HepG2 (cell line): ENCODE results near the gene B3GALNT1. TPM values are rescaled to one million over a fixed set of nuclear protein-coding genes. Genes with fewer than 3 reads are reported as not detected.

Experiments used
- HNF4A ChIP-seq: sonication (generic); formaldehyde crosslinking; IDR thresholded peaks from 2 replicates; pipeline ENCODE4 v1.4.0; 2020; ENCODE audit warnings: missing genetic modification reagents
- KAT2B ChIP-seq: fragments of 150-350 bp; IDR thresholded peaks from 2 replicates; pipeline ENCODE4 v1.6.1; 2014; ENCODE audit warnings: low read depth, low read length, borderline replicate concordance
- KDM5A ChIP-seq: fragments of 200-600 bp; sonication (generic); IDR thresholded peaks from 2 replicates; pipeline ENCODE4 v1.7.0; 2018; ENCODE audit warnings: antibody characterized with exemption, mild to moderate bottlenecking, low read length, borderline replicate concordance
- MZF1 ChIP-seq: sonication (generic); formaldehyde crosslinking; IDR thresholded peaks from 2 replicates; pipeline ENCODE4 v1.8.1; 2023; ENCODE audit warnings: mild to moderate bottlenecking, missing genetic modification reagents, borderline replicate concordance
- RELA ChIP-seq: sonication (generic); formaldehyde crosslinking; IDR thresholded peaks from 2 replicates; pipeline ENCODE4 v1.4.0; 2020; ENCODE audit warnings: missing genetic modification reagents
- RFX3 ChIP-seq: IDR thresholded peaks from 2 replicates; pipeline ENCODE4 v1.6.1; 2016; ENCODE audit warnings: missing biosample characterization, missing genetic modification reagents
- SAP130 ChIP-seq: IDR thresholded peaks from 2 replicates; pipeline ENCODE4 v1.6.1; 2016; ENCODE audit warnings: low read depth
- SOX5 ChIP-seq: IDR thresholded peaks from 2 replicates; pipeline ENCODE4 v1.6.1; 2016; ENCODE audit warnings: borderline replicate concordance
- ZNF207 ChIP-seq: fragments of 450-650 bp; IDR thresholded peaks from 2 replicates; pipeline ENCODE4 v1.6.1; 2016; ENCODE audit warnings: antibody characterized with exemption, borderline replicate concordance
- ZNF24 ChIP-seq: fragments of 450-650 bp; IDR thresholded peaks from 2 replicates; pipeline ENCODE4 v1.6.1; 2017; ENCODE audit warnings: antibody characterized with exemption, mild to moderate bottlenecking
- ZNF331 ChIP-seq: sonication (generic); formaldehyde crosslinking; IDR thresholded peaks from 2 replicates; pipeline ENCODE4 v1.4.0; 2020; ENCODE audit warnings: missing genetic modification reagents
- ZNF605 ChIP-seq: sonication (generic); formaldehyde crosslinking; IDR thresholded peaks from 2 replicates; pipeline ENCODE4 v1.8.0; 2022; ENCODE audit warnings: mild to moderate bottlenecking, missing genetic modification reagents
- ZNF672 ChIP-seq: sonication (generic); formaldehyde crosslinking; IDR thresholded peaks from 2 replicates; pipeline ENCODE4 v1.8.1; 2022; ENCODE audit warnings: missing genetic modification reagents
- ZNF788 ChIP-seq: sonication (generic); formaldehyde crosslinking; IDR thresholded peaks from 2 replicates; pipeline ENCODE4 v1.5.0; 2020; ENCODE audit warnings: mild to moderate bottlenecking, missing genetic modification reagents, borderline replicate concordance
- ZNF841 ChIP-seq: sonication (generic); formaldehyde crosslinking; IDR thresholded peaks from 2 replicates; pipeline ENCODE4 v1.8.1; 2023; ENCODE audit warnings: missing genetic modification reagents, borderline replicate concordance
- polyA plus RNA-seq, 8 experiments: library from polyadenylated mRNA; depleted of rRNA in 3 of 8; stranded (reverse) in 7 of 8; unstranded in 1 of 8; fragments of >200 nt; fragmentation: Illumina TruSeq in 4 of 8; extraction: Trizol in 4 of 8; gene quantifications; 2 replicates each; pipeline versions ENCODE4 v1.2.1 to v1.2.3, GENCODE V29; 2011 to 2016; ENCODE audit warnings: low read depth in 4 of 8, missing spikeins in 1 of 8, mixed read lengths in 1 of 8; ENCODE audit not compliant: insufficient read depth in 1 of 8
- total RNA-seq, 5 experiments: library from RNA; depleted of rRNA; stranded (reverse); fragments of >200 nt; fragmentation: Illumina TruSeq; extraction: Trizol; gene quantifications; 2 replicates each; pipeline ENCODE4 v1.2.3, GENCODE V29; 2016; ENCODE audit warnings: low read depth in 1 of 5
- TF ChIP-seq, protein P1 (sequence below): IDR thresholded peaks from 2 replicates; pipeline ENCODE4 v1.6.1; 2016; ENCODE audit warnings: missing biosample characterization, missing genetic modification reagents, low read depth
- TF ChIP-seq, protein P2 (sequence below): sonication (generic); formaldehyde crosslinking; IDR thresholded peaks from 2 replicates; pipeline ENCODE4 v1.4.0; 2020; ENCODE audit warnings: missing genetic modification reagents
- TF ChIP-seq, protein P3 (sequence below): sonication (generic); formaldehyde crosslinking; conservative IDR thresholded peaks from 2 replicates; pipeline ENCODE4 v1.4.0; 2020; ENCODE audit warnings: mild to moderate bottlenecking, missing genetic modification reagents, moderate library complexity
- TF ChIP-seq, protein P4 (sequence below): sonication (generic); formaldehyde crosslinking; IDR thresholded peaks from 2 replicates; pipeline ENCODE4 v1.5.1; 2020; ENCODE audit warnings: mild to moderate bottlenecking, missing genetic modification reagents, borderline replicate concordance
- TF ChIP-seq, protein P5 (sequence below): sonication (generic); formaldehyde crosslinking; IDR thresholded peaks from 2 replicates; pipeline ENCODE4 v1.4.0; 2020; ENCODE audit warnings: mild to moderate bottlenecking, missing genetic modification reagents

B3GALNT1 gene
- total and polyA plus RNA-seq, 2 of the 13 experiments (the other 11 are each of a cell fraction or from before 2014, with no cell fraction given), result not detected

DNA sequence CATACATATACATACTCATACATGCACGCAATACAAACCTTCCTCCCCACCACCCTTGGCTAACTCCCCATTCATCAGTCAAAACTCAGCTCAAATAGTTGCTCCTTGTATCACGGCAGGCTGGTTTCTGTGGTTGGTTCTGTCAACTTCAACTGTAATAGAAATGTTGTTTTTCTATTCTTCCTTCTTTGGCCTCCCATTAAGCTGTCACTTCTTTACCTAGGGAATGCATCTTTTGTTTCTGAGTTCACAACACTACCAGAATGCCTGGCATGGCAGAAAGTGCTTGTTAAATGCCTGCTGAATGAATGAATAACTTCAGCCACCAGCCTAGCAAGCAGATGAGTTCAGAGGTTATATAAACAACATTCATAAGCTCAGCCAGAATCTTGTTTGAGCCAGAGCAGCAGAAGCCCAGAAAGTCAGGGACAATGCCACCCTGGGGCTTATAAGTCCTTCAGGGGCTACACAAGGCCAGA lies 63.1 kb downstream of the B3GALNT1 start (continued):
- TF ChIP-seq, protein P1, sequence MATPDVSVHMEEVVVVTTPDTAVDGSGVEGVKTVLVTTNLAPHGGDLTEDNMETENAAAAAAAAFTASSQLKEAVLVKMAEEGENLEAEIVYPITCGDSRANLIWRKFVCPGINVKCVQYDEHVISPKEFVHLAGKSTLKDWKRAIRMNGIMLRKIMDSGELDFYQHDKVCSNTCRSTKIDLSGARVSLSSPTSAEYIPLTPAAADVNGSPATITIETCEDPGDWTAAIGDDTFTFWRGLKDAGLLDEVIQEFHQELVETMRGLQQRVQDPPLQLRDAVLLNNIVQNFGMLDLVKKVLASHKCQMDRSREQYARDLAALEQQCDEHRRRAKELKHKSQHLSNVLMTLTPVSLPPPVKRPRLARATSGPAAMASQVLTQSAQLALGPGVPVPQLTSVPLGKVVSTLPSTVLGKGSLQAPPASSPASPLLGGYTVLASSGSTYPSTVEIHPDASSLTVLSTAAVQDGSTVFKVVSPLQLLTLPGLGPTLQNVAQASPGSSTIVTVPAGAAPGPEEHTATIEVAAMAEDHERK, result no peak
- TF ChIP-seq KDM5A (no peak), ZNF331 (CRISPR knock-in tag) (peak; percentile 18; the same call in 1 of the 2 replicates), ZNF24 (peak; percentile 75), SOX5 (peak; percentile 21; the same call in 1 of the 2 replicates), RELA (CRISPR knock-in tag) (no peak), ZNF207 (no peak), ZNF672 (CRISPR knock-in tag) (no peak), MZF1 (CRISPR knock-in tag) (no peak), SAP130 (CRISPR knock-in tag) (no peak), HNF4A (CRISPR knock-in tag) (peak; percentile 47; the same call in 1 of the 2 replicates), ZNF605 (no peak), KAT2B (no peak), ZNF841 (no peak), RFX3 (no peak), ZNF788 (CRISPR knock-in tag) (no peak)
- TF ChIP-seq, protein P2, sequence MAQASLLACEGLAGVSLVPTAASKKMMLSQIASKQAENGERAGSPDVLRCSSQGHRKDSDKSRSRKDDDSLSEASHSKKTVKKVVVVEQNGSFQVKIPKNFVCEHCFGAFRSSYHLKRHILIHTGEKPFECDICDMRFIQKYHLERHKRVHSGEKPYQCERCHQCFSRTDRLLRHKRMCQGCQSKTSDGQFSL (CRISPR knock-in tag), result no peak
- TF ChIP-seq, protein P3, sequence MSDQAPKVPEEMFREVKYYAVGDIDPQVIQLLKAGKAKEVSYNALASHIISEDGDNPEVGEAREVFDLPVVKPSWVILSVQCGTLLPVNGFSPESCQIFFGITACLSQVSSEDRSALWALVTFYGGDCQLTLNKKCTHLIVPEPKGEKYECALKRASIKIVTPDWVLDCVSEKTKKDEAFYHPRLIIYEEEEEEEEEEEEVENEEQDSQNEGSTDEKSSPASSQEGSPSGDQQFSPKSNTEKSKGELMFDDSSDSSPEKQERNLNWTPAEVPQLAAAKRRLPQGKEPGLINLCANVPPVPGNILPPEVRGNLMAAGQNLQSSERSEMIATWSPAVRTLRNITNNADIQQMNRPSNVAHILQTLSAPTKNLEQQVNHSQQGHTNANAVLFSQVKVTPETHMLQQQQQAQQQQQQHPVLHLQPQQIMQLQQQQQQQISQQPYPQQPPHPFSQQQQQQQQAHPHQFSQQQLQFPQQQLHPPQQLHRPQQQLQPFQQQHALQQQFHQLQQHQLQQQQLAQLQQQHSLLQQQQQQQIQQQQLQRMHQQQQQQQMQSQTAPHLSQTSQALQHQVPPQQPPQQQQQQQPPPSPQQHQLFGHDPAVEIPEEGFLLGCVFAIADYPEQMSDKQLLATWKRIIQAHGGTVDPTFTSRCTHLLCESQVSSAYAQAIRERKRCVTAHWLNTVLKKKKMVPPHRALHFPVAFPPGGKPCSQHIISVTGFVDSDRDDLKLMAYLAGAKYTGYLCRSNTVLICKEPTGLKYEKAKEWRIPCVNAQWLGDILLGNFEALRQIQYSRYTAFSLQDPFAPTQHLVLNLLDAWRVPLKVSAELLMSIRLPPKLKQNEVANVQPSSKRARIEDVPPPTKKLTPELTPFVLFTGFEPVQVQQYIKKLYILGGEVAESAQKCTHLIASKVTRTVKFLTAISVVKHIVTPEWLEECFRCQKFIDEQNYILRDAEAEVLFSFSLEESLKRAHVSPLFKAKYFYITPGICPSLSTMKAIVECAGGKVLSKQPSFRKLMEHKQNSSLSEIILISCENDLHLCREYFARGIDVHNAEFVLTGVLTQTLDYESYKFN (CRISPR knock-in tag), result peak; percentile 60
- TF ChIP-seq, protein P4, sequence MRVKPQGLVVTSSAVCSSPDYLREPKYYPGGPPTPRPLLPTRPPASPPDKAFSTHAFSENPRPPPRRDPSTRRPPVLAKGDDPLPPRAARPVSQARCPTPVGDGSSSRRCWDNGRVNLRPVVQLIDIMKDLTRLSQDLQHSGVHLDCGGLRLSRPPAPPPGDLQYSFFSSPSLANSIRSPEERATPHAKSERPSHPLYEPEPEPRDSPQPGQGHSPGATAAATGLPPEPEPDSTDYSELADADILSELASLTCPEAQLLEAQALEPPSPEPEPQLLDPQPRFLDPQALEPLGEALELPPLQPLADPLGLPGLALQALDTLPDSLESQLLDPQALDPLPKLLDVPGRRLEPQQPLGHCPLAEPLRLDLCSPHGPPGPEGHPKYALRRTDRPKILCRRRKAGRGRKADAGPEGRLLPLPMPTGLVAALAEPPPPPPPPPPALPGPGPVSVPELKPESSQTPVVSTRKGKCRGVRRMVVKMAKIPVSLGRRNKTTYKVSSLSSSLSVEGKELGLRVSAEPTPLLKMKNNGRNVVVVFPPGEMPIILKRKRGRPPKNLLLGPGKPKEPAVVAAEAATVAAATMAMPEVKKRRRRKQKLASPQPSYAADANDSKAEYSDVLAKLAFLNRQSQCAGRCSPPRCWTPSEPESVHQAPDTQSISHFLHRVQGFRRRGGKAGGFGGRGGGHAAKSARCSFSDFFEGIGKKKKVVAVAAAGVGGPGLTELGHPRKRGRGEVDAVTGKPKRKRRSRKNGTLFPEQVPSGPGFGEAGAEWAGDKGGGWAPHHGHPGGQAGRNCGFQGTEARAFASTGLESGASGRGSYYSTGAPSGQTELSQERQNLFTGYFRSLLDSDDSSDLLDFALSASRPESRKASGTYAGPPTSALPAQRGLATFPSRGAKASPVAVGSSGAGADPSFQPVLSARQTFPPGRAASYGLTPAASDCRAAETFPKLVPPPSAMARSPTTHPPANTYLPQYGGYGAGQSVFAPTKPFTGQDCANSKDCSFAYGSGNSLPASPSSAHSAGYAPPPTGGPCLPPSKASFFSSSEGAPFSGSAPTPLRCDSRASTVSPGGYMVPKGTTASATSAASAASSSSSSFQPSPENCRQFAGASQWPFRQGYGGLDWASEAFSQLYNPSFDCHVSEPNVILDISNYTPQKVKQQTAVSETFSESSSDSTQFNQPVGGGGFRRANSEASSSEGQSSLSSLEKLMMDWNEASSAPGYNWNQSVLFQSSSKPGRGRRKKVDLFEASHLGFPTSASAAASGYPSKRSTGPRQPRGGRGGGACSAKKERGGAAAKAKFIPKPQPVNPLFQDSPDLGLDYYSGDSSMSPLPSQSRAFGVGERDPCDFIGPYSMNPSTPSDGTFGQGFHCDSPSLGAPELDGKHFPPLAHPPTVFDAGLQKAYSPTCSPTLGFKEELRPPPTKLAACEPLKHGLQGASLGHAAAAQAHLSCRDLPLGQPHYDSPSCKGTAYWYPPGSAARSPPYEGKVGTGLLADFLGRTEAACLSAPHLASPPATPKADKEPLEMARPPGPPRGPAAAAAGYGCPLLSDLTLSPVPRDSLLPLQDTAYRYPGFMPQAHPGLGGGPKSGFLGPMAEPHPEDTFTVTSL (CRISPR knock-in tag), result peak; percentile 56; the same call in 1 of the 2 replicates
- TF ChIP-seq, protein P5, sequence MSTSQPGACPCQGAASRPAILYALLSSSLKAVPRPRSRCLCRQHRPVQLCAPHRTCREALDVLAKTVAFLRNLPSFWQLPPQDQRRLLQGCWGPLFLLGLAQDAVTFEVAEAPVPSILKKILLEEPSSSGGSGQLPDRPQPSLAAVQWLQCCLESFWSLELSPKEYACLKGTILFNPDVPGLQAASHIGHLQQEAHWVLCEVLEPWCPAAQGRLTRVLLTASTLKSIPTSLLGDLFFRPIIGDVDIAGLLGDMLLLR (CRISPR knock-in tag), result no peak
